BJ (cell line): ENCODE measurements around the gene TUBB6. TPM values are rescaled to one million over a fixed set of nuclear protein-coding genes. Genes with fewer than 3 reads are reported as not detected.

Experiments
- CTCF ChIA-PET: fragments of 350-600 bp; formaldehyde crosslinking; extraction: SDS; loops from one replicate; lab custom pipeline; 2021; ENCODE audit warnings: antibody characterized with exemption, inconsistent platforms; lab: Yijun Ruan, JAX
- POLR2A ChIA-PET: fragments of 300-600 bp; sonication (Branson Sonifier 250); formaldehyde crosslinking; extraction: SDS; loops from one replicate; lab custom pipeline; 2021; ENCODE audit warnings: antibody characterized with exemption; lab: Charles Lee
- DNase-seq: peaks from one replicate; pipeline ENCODE4 v3.0.0-alpha.2; 2011; ENCODE audit warnings: low read depth
- H3K27me3 ChIP-seq: 2 replicates; pipeline ENCODE4 v1.6.0; 2011; ENCODE audit warnings: low read length; ENCODE audit not compliant: control insufficient read depth, insufficient read depth
- H3K36me3 ChIP-seq: 2 replicates; pipeline ENCODE4 v1.5.1; 2011; ENCODE audit warnings: low read length; ENCODE audit not compliant: control insufficient read depth, insufficient read depth
- H3K4me3 ChIP-seq: 2 replicates; pipeline ENCODE4 v1.5.1; 2011; ENCODE audit warnings: low read depth, mild to moderate bottlenecking, control low read depth, low read length
- polyA plus RNA-seq: library from polyadenylated mRNA; depleted of rRNA; stranded (reverse); fragments of >200 nt; gene quantifications from 2 replicates; pipeline ENCODE4 v1.2.3, GENCODE V29; 2011
- TF ChIP-seq, protein P1 (sequence below): IDR thresholded peaks from 2 replicates; pipeline ENCODE4 v1.5.1; 2011; ENCODE audit warnings: low read depth, mild to moderate bottlenecking, control low read depth, inconsistent platforms, low read length, moderate library complexity; ENCODE audit not compliant: insufficient read depth

The TUBB6 gene
- polyA plus RNA-seq, 1 experiment, result 765 TPM

DNA sequence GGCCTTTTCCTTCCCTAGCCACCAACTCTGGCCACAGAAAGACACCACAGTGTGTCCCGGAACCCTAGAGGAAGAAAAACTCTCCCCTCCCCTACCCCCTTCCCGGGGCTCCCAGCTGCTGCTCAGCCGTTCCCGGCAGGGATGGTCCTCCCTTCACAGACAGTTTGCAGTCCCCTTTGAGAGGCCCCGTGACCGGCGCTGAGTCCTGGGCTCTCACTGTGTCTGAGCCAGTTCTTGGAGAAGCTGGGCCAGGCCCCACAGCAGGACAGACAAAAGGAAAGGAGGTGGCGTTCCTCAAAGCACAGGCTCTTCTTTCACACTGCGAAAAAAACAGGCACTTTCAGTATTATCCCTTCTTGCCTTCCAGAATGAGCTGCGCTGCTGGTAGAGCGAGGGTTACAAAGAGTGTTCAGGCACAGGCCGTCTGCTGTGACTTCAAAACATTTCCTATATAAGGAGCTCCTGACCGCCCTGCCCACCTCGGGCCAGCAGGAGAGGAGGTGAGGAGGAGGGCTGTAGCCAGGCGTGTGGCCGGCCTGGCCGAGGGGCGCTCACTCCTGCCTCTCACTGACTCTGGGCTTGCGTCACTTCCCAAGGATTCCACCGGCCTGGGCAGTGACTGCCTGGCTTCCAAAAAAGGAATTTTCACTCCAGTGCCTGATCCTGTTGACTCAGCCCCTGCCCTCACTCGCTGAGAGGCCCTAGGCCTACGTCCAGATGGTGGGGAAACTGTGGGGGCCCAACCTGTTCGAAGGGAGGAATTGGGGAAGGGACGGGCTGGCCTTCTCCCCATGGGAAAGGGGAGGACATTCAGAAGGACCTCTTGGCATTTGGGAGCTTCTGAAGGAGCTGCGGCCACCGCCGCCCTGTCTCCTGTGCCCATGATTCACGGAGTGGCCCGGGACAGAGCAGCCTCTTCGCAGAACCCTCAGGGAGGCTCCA is 29.0 kb upstream of the TUBB6 start:
- H3K4me3 ChIP-seq, result peak overlapping the region; percentile 42
- no peaks in the 10 kb centered on the region for H3K36me3 ChIP-seq
- TF ChIP-seq, protein P1, sequence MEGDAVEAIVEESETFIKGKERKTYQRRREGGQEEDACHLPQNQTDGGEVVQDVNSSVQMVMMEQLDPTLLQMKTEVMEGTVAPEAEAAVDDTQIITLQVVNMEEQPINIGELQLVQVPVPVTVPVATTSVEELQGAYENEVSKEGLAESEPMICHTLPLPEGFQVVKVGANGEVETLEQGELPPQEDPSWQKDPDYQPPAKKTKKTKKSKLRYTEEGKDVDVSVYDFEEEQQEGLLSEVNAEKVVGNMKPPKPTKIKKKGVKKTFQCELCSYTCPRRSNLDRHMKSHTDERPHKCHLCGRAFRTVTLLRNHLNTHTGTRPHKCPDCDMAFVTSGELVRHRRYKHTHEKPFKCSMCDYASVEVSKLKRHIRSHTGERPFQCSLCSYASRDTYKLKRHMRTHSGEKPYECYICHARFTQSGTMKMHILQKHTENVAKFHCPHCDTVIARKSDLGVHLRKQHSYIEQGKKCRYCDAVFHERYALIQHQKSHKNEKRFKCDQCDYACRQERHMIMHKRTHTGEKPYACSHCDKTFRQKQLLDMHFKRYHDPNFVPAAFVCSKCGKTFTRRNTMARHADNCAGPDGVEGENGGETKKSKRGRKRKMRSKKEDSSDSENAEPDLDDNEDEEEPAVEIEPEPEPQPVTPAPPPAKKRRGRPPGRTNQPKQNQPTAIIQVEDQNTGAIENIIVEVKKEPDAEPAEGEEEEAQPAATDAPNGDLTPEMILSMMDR, result no peak
- peak; percentile 83 for DNase-seq
- CTCF ChIA-PET, result interaction anchor here (0.9 to 2.1 kb wide), 11 partner anchors 7 to 49 kb away, joined by 3 to 9 read pairs (median 4); no protein-coding TSS in a partner anchor
- H3K27me3 ChIP-seq, result no peaks in the 10 kb centered on the region
- POLR2A ChIA-PET, result interaction anchor here (0.5 to 1.3 kb wide), 8 partner anchors 9 to 842 kb away, joined by 3 to 18 read pairs (median 9); partner anchors contain the start of genes AFG3L2 and TUBB6

DNA sequence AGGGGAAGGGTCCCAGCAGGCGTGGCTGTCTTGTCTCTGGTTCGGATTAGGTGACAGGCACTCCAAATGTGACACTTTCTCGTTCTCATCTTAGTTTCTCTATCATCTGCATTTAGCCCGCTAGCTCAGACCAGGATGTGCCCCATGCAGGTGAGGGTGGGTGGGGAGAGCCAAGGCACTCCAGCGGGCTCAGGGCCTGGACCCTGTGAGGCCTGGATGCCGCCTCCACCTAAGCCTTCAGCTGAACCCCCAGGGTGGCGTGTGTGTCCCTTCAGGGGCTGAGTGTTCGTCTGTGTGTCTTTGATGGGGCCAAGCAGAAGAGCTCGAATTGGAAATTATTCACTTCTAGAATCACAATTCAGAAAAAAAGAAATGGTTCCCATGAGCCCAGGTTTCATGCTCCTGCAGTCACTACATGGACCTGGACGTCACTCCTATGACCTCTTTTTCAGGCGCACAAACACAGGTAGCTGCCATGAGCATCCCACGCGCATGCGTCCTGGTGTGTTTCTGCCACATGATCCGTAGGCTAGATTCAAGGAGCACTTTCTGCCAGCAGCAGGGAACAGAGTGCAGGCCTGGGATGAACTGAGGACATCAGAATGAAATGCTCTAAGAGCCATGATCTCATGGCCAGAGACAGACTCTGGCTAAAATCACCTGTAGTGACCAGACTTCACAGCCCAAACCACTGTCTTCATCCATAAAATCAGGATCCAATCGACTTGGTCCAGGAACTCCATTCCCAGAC is 28.1 kb upstream of the TUBB6 start:
- POLR2A ChIA-PET, result interaction anchor here (0.6 to 1.1 kb wide), 2 partner anchors 28 to 841 kb away, joined by 7 to 8 read pairs; partner anchors contain the start of gene TUBB6
- peak overlapping the region; percentile 27 for H3K4me3 ChIP-seq
- CTCF ChIA-PET, result interaction anchor here (0.9 to 1.6 kb wide), 3 partner anchors 8 to 44 kb away, joined by 3 to 4 read pairs (median 3); no protein-coding TSS in a partner anchor

DNA sequence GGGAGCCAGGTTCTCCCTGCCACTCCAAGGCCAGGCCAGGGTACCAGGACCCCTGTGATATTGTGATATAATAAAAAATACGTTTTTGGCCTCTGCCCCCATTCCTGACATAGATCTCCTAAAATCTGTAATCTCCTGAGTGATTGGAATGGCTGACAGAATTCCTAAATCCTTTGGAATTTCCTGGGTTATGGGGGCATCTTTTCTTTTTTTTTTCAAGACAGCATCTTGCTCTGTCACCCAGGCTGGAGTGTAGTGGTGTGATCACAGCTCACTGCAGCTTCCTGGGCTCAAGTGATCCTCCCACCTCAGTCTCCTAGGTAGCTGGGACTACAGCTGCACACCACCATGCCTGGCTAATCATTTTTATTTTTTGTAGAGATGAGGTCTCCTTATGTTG is 26.2 kb upstream of the TUBB6 start:
- POLR2A ChIA-PET, result no interaction called here
- H3K36me3 ChIP-seq, result no peaks in the 10 kb centered on the region
- CTCF ChIA-PET, result interaction anchor here (1.3 to 4.2 kb wide), 3 partner anchors 10 to 46 kb away, joined by 3 to 24 read pairs (median 7); no protein-coding TSS in a partner anchor
- H3K27me3 ChIP-seq, result no peaks in the 10 kb centered on the region
- no peak for DNase-seq
- no peak overlapping the region for H3K4me3 ChIP-seq
- TF ChIP-seq, protein P1, result no peak

More for the DNA sequence above, 28.1 kb upstream of the TUBB6 start:
- TF ChIP-seq, protein P1, result no peak
- Histone ChIP-seq H3K36me3 (no peaks in the 10 kb centered on the region), H3K27me3 (no peaks in the 10 kb centered on the region)
- DNase-seq, result no peak

DNA sequence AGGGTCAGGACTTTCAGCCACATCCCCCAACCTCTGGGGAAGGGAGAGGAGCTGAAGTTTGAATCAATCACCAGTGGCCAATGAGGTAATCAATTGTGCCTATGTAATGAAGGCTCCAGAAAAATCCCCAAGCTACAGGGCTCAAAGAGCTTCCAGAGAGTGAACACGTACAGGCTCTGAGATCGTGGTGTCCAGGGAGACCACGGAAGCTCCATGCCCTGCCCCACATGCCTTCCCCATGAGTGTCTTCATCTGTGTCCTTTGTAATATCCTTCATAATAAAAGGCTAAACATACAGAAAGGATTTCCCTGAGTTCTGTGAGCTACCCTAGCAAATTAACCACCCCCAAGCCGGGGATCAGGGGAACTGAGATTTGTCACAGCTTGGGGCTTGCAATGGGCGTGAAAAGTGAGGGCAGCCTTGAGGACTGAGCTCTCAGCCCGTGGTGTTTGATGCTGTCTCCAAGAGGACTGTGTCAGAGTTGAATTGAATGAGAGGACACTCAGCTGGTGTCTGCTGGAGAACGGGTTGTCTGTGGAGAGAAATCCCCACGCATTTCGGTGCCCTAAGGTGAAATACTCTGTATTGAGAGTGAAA is 25.5 kb upstream of the TUBB6 start:
- Histone ChIP-seq H3K4me3 (no peak overlapping the region), H3K36me3 (no peaks in the 10 kb centered on the region), H3K27me3 (no peaks in the 10 kb centered on the region)
- DNase-seq, result peak; percentile 83
- POLR2A ChIA-PET, result interaction anchor here (0.6 to 1.0 kb wide), 3 partner anchors 13 to 39 kb away, joined by 3 to 4 read pairs (median 3); no protein-coding TSS in a partner anchor
- CTCF ChIA-PET, result interaction anchor here (1.0 to 4.2 kb wide), 6 partner anchors 11 to 69 kb away, joined by 3 to 24 read pairs (median 4); no protein-coding TSS in a partner anchor
- TF ChIP-seq, protein P1, result no peak
